Peyer's patch (tissue), 4 donors: Measurements from ENCODE around the gene KRTAP9-2. TPM values are rescaled to one million over a fixed set of nuclear protein-coding genes. Genes with fewer than 3 reads are reported as not detected.
"Not testable (repeated sequence)": the region's sequence is repeated elsewhere in the genome, so short reads cannot be mapped to it uniquely, and the experiment has no call there.

Experiments
- DNase-seq, 3 donors: peaks; one replicate each; pipeline ENCODE4 v3.0.0-alpha.2; 2017 to 2019
- H3K27ac ChIP-seq, 4 donors: fragments of 200-600 bp; sonication (generic); one replicate each; pipeline ENCODE4 v1.5.1; 2016 to 2019
- H3K27me3 ChIP-seq, 2 donors: fragments of 200-600 bp; sonication (generic); one replicate each; pipeline ENCODE4 v1.5.1; 2019
- H3K36me3 ChIP-seq, 3 donors: fragments of 200-600 bp; sonication (generic); one replicate each; pipeline ENCODE4 v1.5.1; 2016 to 2019
- H3K4me1 ChIP-seq, 4 donors: fragments of 200-600 bp; sonication (generic); one replicate each; pipeline ENCODE4 v1.5.1; 2016 to 2019
- H3K4me3 ChIP-seq, 4 donors: fragments of 200-600 bp; sonication (generic); 1 replicate in 3 of 4; 2 replicates in 1 of 4; pipeline ENCODE4 v1.5.1; 2016 to 2019; ENCODE audit warnings: mild to moderate bottlenecking in 1 of 4
- H3K9me3 ChIP-seq, 4 donors: fragments of 200-600 bp; sonication (generic); one replicate each; pipeline ENCODE4 v1.5.1; 2016 to 2019; ENCODE audit warnings: mild to moderate bottlenecking in 1 of 4
- CTCF ChIP-seq, 6 experiments: fragments of 450-650 bp in 4 of 6; fragments of 200-600 bp in 2 of 6; sonication (generic) in 1 of 6; IDR thresholded peaks; one replicate each; pipeline ENCODE4 v1.5.1; 2017 to 2019; ENCODE audit warnings: antibody characterized with exemption in 6 of 6, mild to moderate bottlenecking in 3 of 6, moderate library complexity in 1 of 6
- POLR2A ChIP-seq, 2 donors: fragments of 450-650 bp; IDR thresholded peaks; one replicate each; pipeline ENCODE4 v1.5.1; 2017; ENCODE audit warnings: antibody characterized with exemption in 2 of 2, mild to moderate bottlenecking in 2 of 2, moderate library complexity in 2 of 2
- small RNA-seq, 2 donors: library from RNA; depleted of rRNA; stranded (forward); fragments of <200 nt; gene quantifications; one replicate each; pipeline ENCODE3, GENCODE V24; 2016
- total RNA-seq, 4 donors: library from RNA; depleted of rRNA; stranded (reverse); fragments of >200 nt; gene quantifications; one replicate each; pipeline ENCODE4 v1.1.0, GENCODE V29; 2016

KRTAP9-2 gene
- total RNA-seq, 4 donors from 2014 or later: not detected

- Histone ChIP-seq H3K4me1 (no peaks in the 10 kb centered on the region), H3K9me3 (no peaks in the 10 kb centered on the region), H3K4me3 (no peak overlapping the region), H3K27me3 (no peaks in the 10 kb centered on the region), H3K27ac (no peak overlapping the region), H3K36me3 (no peaks in the 10 kb centered on the region)
- no peak for TF ChIP-seq POLR2A (IDR thresholded peaks at IDR 0.05)
- no peak for TF ChIP-seq CTCF (IDR thresholded peaks at IDR 0.05)
- DNase-seq: no peak
These were observed 38.2 kb downstream of the KRTAP9-2 start for GRCh38 chr17:41264599-41264998.

- no peaks in the 10 kb centered on the region for H3K36me3 ChIP-seq
These were observed 38.6 kb downstream of the KRTAP9-2 start, which contains the start of gene KRTAP9-6 for GRCh38 chr17:41265078-41265477. TSS of gene KRTAP9-6 (plus strand) at chr17:41265378. CDS start at chr17:41265378, 0 bp downstream.

GRCh38 chr17:41267711-41268110 lies 41.3 kb downstream of the KRTAP9-2 start:
- Histone ChIP-seq H3K4me3 (no peak overlapping the region), H3K4me1 (no peaks in the 10 kb centered on the region), H3K27me3 (no peaks in the 10 kb centered on the region), H3K36me3 (no peaks in the 10 kb centered on the region), H3K9me3 (no peaks in the 10 kb centered on the region), H3K27ac (no peak overlapping the region)
- DNase-seq: no peak
- TF ChIP-seq POLR2A (IDR thresholded peaks at IDR 0.05): no peak

More at GRCh38 chr17:41265078-41265477, 38.6 kb downstream of the KRTAP9-2 start, which contains the start of gene KRTAP9-6:
- no peaks in the 10 kb centered on the region for H3K27me3 ChIP-seq
- no peaks in the 10 kb centered on the region for H3K9me3 ChIP-seq
- DNase-seq: no peak
- H3K27ac ChIP-seq: no peak within 1 kb of the TSS
- H3K4me1 ChIP-seq: no peaks in the 10 kb centered on the region
- TF ChIP-seq POLR2A (IDR thresholded peaks at IDR 0.05): no peak
- TF ChIP-seq CTCF (IDR thresholded peaks at IDR 0.05): no peak
- H3K4me3 ChIP-seq: no peak within 1 kb of the TSS

GRCh38 chr17:41271323-41271722 lies 44.9 kb downstream of the KRTAP9-2 start:
- H3K4me3 ChIP-seq, H3K27ac ChIP-seq, DNase-seq: not testable (repeated sequence)

GRCh38 chr17:41271858-41272257 lies 45.4 kb downstream of the KRTAP9-2 start:
- no peaks in the 10 kb centered on the region for H3K36me3 ChIP-seq
- no peaks in the 10 kb centered on the region for H3K27me3 ChIP-seq
- H3K4me1 ChIP-seq: no peaks in the 10 kb centered on the region
- no peak overlapping the region for H3K4me3 ChIP-seq
- no peaks in the 10 kb centered on the region for H3K9me3 ChIP-seq
- DNase-seq: no peak
- TF ChIP-seq CTCF (IDR thresholded peaks at IDR 0.05): no peak
- no peak for TF ChIP-seq POLR2A (IDR thresholded peaks at IDR 0.05)
- no peak overlapping the region for H3K27ac ChIP-seq

More at GRCh38 chr17:41271323-41271722, 44.9 kb downstream of the KRTAP9-2 start:
- H3K27me3 ChIP-seq, H3K4me1 ChIP-seq, H3K9me3 ChIP-seq, H3K36me3 ChIP-seq: not testable (repeated sequence)

- not testable (repeated sequence) for H3K27ac ChIP-seq, H3K4me3 ChIP-seq, H3K9me3 ChIP-seq, H3K36me3 ChIP-seq, H3K27me3 ChIP-seq, H3K4me1 ChIP-seq, DNase-seq
These were observed 49.3 kb downstream of the KRTAP9-2 start, which contains the start of gene KRTAP9-7 for GRCh38 chr17:41275648-41276190. TSS of gene KRTAP9-7 (plus strand) at chr17:41275698. CDS start at chr17:41275698, 0 bp downstream.

Small RNA genes within 50 kb of the gene (small RNA-seq; reads per million reads assigned to genes)
- gene KRTAP4-17P: 0 reads per million in 2 donors

Other genes with a start within 250 kb of the KRTAP9-2 start
- 1 to 10 TPM in 1 of 4 donors, under 1 TPM in 2, not detected in 1; 0.88 to 1.0 (median 0.94) TPM for gene KRT40, start 242.3 kb upstream of the KRTAP9-2 start, total RNA-seq
- gene KRTAP3-3, start 232.5 kb upstream of the KRTAP9-2 start, total RNA-seq: not detected
- gene KRTAP3-2, start 226.7 kb upstream of the KRTAP9-2 start, total RNA-seq: not detected
- gene KRTAP3-1, start 217.5 kb upstream of the KRTAP9-2 start, total RNA-seq: not detected
- gene KRTAP1-5, start 199.4 kb upstream of the KRTAP9-2 start, total RNA-seq: not detected
- not detected for gene KRTAP1-4, start 196.5 kb upstream of the KRTAP9-2 start, total RNA-seq
- not detected for gene KRTAP1-3, start 191.8 kb upstream of the KRTAP9-2 start, total RNA-seq
- gene KRTAP1-1, start 185.2 kb upstream of the KRTAP9-2 start, total RNA-seq: not detected
- gene KRTAP2-1, start 179.3 kb upstream of the KRTAP9-2 start, total RNA-seq: not detected
- not detected for gene KRTAP2-2, start 171.4 kb upstream of the KRTAP9-2 start, total RNA-seq
- gene KRTAP2-3, start 166.5 kb upstream of the KRTAP9-2 start, total RNA-seq: not detected
- gene KRTAP2-4, start 160.8 kb upstream of the KRTAP9-2 start, total RNA-seq: not detected
- not detected for gene KRTAP4-7, start 142.5 kb upstream of the KRTAP9-2 start, total RNA-seq
- not detected for gene KRTAP4-8, start 128.5 kb upstream of the KRTAP9-2 start, total RNA-seq
- gene KRTAP4-16, start 124.4 kb upstream of the KRTAP9-2 start, total RNA-seq: not detected
- not detected for gene KRTAP4-9, start 121.3 kb upstream of the KRTAP9-2 start, total RNA-seq
- not detected for gene KRTAP4-11, start 108.3 kb upstream of the KRTAP9-2 start, total RNA-seq
- not detected for gene KRTAP4-12, start 102.5 kb upstream of the KRTAP9-2 start, total RNA-seq
- not detected for gene KRTAP4-6, start 86.1 kb upstream of the KRTAP9-2 start, total RNA-seq
- gene KRTAP4-5, start 76.8 kb upstream of the KRTAP9-2 start, total RNA-seq: not detected
- gene KRTAP4-4, start 65.9 kb upstream of the KRTAP9-2 start, total RNA-seq: not detected
- not detected for gene KRTAP4-3, start 58.4 kb upstream of the KRTAP9-2 start, total RNA-seq
- gene KRTAP4-2, start 48.4 kb upstream of the KRTAP9-2 start, total RNA-seq: not detected
- not detected for gene KRTAP4-1, start 41.7 kb upstream of the KRTAP9-2 start, total RNA-seq
- not detected for gene KRTAP9-1, start 36.8 kb upstream of the KRTAP9-2 start, total RNA-seq
- gene KRTAP9-3, start 5.8 kb downstream of the KRTAP9-2 start, total RNA-seq: not detected
- gene KRTAP9-8, start 11.4 kb downstream of the KRTAP9-2 start, total RNA-seq: not detected
- not detected for gene KRTAP9-4, start 23.0 kb downstream of the KRTAP9-2 start, total RNA-seq
- not detected for gene KRTAP9-9, start 28.7 kb downstream of the KRTAP9-2 start, total RNA-seq
- not detected for gene KRTAP9-6, start 38.7 kb downstream of the KRTAP9-2 start, total RNA-seq
- not detected for gene KRTAP9-7, start 49.0 kb downstream of the KRTAP9-2 start, total RNA-seq
- not detected for gene KRTAP29-1, start 76.2 kb downstream of the KRTAP9-2 start, total RNA-seq
- gene KRTAP16-1, start 82.7 kb downstream of the KRTAP9-2 start, total RNA-seq: not detected
- not detected for gene KRTAP17-1, start 89.1 kb downstream of the KRTAP9-2 start, total RNA-seq
- not detected for gene KRT33A, start 124.2 kb downstream of the KRTAP9-2 start, total RNA-seq
- not detected for gene KRT33B, start 143.2 kb downstream of the KRTAP9-2 start, total RNA-seq
- not detected for gene KRT34, start 155.7 kb downstream of the KRTAP9-2 start, total RNA-seq
- gene KRT31, start 171.0 kb downstream of the KRTAP9-2 start, total RNA-seq: not detected
- gene KRT37, start 197.9 kb downstream of the KRTAP9-2 start, total RNA-seq: not detected
- gene KRT38, start 214.3 kb downstream of the KRTAP9-2 start, total RNA-seq: not detected
- not detected for gene KRT32, start 240.7 kb downstream of the KRTAP9-2 start, total RNA-seq